IMR-90 (cell line): Measurements from ENCODE around the gene MAGI2. TPM values are rescaled to one million over a fixed set of nuclear protein-coding genes. Genes with fewer than 3 reads are reported as not detected.

Experiments
- ATAC-seq: fragments of 200-7000 bp; cut with Tn5 transposase; 2 replicates; pipeline ENCODE4 v1.9.1; 2020; ENCODE audit warnings: low read depth, mild to moderate bottlenecking, moderate library complexity
- BruUV-seq: library from RNA; stranded (reverse); fragments of 400-500 nt; replicated peaks from 2 replicates; lab custom pipeline; 2021; lab: Mats Ljungman, UMichigan
- CTCF ChIA-PET: fragments of 300-600 bp; formaldehyde crosslinking; extraction: SDS; loops from one replicate; lab custom pipeline; 2021; ENCODE audit warnings: antibody characterized with exemption; lab: Yijun Ruan, JAX
- POLR2A ChIA-PET: fragments of 300-600 bp; sonication (Branson Sonifier 250); formaldehyde crosslinking; loops from one replicate; lab custom pipeline; 2022; ENCODE audit warnings: antibody characterized with exemption; ENCODE audit not compliant: unreplicated experiment; lab: Charles Lee
- DNase-seq: peaks from one replicate; pipeline ENCODE4 v3.0.0; 2013
- H2AFZ ChIP-seq: replicated peaks from 2 replicates; pipeline ENCODE3; 2013; ENCODE audit warnings: low read length, mild to moderate bottlenecking; ENCODE audit not compliant: poor library complexity
- H2AK5ac ChIP-seq: 2 replicates; pipeline ENCODE4 v1.6.1; 2013; ENCODE audit warnings: low read depth, low read length, inconsistent platforms
- H2AK9ac ChIP-seq: replicated peaks from 2 replicates; pipeline ENCODE3; 2013; ENCODE audit warnings: mild to moderate bottlenecking, low read depth, low read length, moderate library complexity; ENCODE audit not compliant: poor library complexity
- H2BK120ac ChIP-seq: 2 replicates; pipeline ENCODE4 v1.6.1; 2013; ENCODE audit warnings: low read depth, low read length, inconsistent platforms
- H2BK15ac ChIP-seq: 3 replicates; pipeline ENCODE4 v1.6.1; 2013; ENCODE audit warnings: low read depth, low read length, inconsistent platforms
- H2BK20ac ChIP-seq: 2 replicates; pipeline ENCODE4 v1.6.1; 2013; ENCODE audit warnings: low read depth, mild to moderate bottlenecking, inconsistent platforms, low read length, moderate library complexity
- H2BK5ac ChIP-seq: 2 replicates; pipeline ENCODE4 v1.6.1; 2013; ENCODE audit warnings: mild to moderate bottlenecking, low read depth, low read length, inconsistent platforms; ENCODE audit not compliant: poor library complexity, severe bottlenecking
- H3K14ac ChIP-seq: replicated peaks from 2 replicates; pipeline ENCODE4 v1.6.1; 2013; ENCODE audit warnings: low read depth, low read length, inconsistent platforms
- H3K18ac ChIP-seq: 2 replicates; pipeline ENCODE4 v1.6.1; 2013; ENCODE audit warnings: low read depth, low read length, control low read depth
- H3K23ac ChIP-seq: 2 replicates; pipeline ENCODE4 v1.6.1; 2013; ENCODE audit warnings: low read depth, low read length, inconsistent platforms
- H3K27ac ChIP-seq: 2 replicates; pipeline ENCODE4 v1.5.1; 2013; ENCODE audit warnings: mild to moderate bottlenecking, control low read depth, low read length; ENCODE audit not compliant: insufficient read depth
- H3K27me3 ChIP-seq: 2 replicates; pipeline ENCODE4 v1.6.1; 2013; ENCODE audit warnings: low read length; ENCODE audit not compliant: control insufficient read depth, insufficient read depth
- H3K36me3 ChIP-seq: 2 replicates; pipeline ENCODE4 v1.6.1; 2013; ENCODE audit warnings: low read length, mixed read lengths; ENCODE audit not compliant: control insufficient read depth, insufficient read depth
- H3K4ac ChIP-seq: 2 replicates; pipeline ENCODE4 v1.6.1; 2013; ENCODE audit warnings: low read depth, low read length, inconsistent platforms
- H3K4me1 ChIP-seq: 2 replicates; pipeline ENCODE4 v1.6.1; 2013; ENCODE audit warnings: low read length, mixed read lengths; ENCODE audit not compliant: control insufficient read depth, insufficient read depth
- H3K4me2 ChIP-seq: 2 replicates; pipeline ENCODE4 v1.6.1; 2013; ENCODE audit warnings: low read depth, mild to moderate bottlenecking, control low read depth, low read length, moderate library complexity
- H3K4me3 ChIP-seq: 2 replicates; pipeline ENCODE4 v1.5.1; 2013; ENCODE audit warnings: low read depth, mild to moderate bottlenecking, control low read depth, low read length, moderate library complexity; ENCODE audit not compliant: insufficient read depth
- H3K56ac ChIP-seq: 2 replicates; pipeline ENCODE4 v1.6.1; 2013; ENCODE audit warnings: low read length, inconsistent platforms; ENCODE audit not compliant: insufficient read depth; ENCODE audit errors: extremely low read depth
- H3K79me1 ChIP-seq, 2 experiments: 2 replicates each; pipeline ENCODE4 v1.6.1; 2013; ENCODE audit warnings: low read length in 2 of 2, inconsistent platforms in 1 of 2, low read depth in 1 of 2
- H3K9ac ChIP-seq: 2 replicates; pipeline ENCODE4 v1.6.1; 2013; ENCODE audit warnings: low read depth, low read length, control low read depth
- H3K9me1 ChIP-seq: 2 replicates; pipeline ENCODE4 v1.6.1; 2013; ENCODE audit warnings: low read length, inconsistent platforms; ENCODE audit not compliant: insufficient read depth
- H3K9me3 ChIP-seq: 2 replicates; pipeline ENCODE4 v1.6.1; 2013; ENCODE audit warnings: low read length; ENCODE audit not compliant: control insufficient read depth, insufficient read depth
- H4K20me1 ChIP-seq: 2 replicates; pipeline ENCODE4 v1.6.1; 2013; ENCODE audit warnings: low read length, inconsistent platforms; ENCODE audit not compliant: insufficient read depth
- H4K5ac ChIP-seq: 2 replicates; pipeline ENCODE4 v1.6.1; 2013; ENCODE audit warnings: mild to moderate bottlenecking, low read depth, low read length, control low read depth
- H4K8ac ChIP-seq, 2 experiments: 2 replicates each; pipeline ENCODE4 v1.6.1; 2013; ENCODE audit warnings: low read depth in 2 of 2, low read length in 2 of 2, control low read depth in 1 of 2, inconsistent platforms in 1 of 2
- H4K91ac ChIP-seq: 2 replicates; pipeline ENCODE4 v1.6.1; 2013; ENCODE audit warnings: low read depth, low read length, inconsistent platforms; ENCODE audit not compliant: insufficient read depth
- BHLHE40 ChIP-seq: fragments of 150-350 bp; IDR thresholded peaks from 2 replicates; pipeline ENCODE4 v1.6.1; 2016; ENCODE audit warnings: mild to moderate bottlenecking, low read depth, low read length
- CEBPB ChIP-seq: IDR thresholded peaks from 2 replicates; pipeline ENCODE4 v1.6.1; 2012; ENCODE audit warnings: low read depth, low read length, improper control_type of control experiment
- CHD1 ChIP-seq: IDR thresholded peaks from 2 replicates; pipeline ENCODE4 v1.6.1; 2012; ENCODE audit warnings: low read depth, low read length, improper control_type of control experiment
- CTCF ChIP-seq: conservative IDR thresholded peaks from 2 replicates; pipeline ENCODE4 v1.5.1; 2012; ENCODE audit warnings: mild to moderate bottlenecking, low read depth, low read length, improper control_type of control experiment
- ELK1 ChIP-seq: fragments of 150-350 bp; IDR thresholded peaks from 2 replicates; pipeline ENCODE4 v1.6.1; 2016; ENCODE audit warnings: low read depth, mild to moderate bottlenecking, low read length, moderate library complexity, borderline replicate concordance
- FOS ChIP-seq: fragments of 150-350 bp; IDR thresholded peaks from 2 replicates; pipeline ENCODE4 v1.6.1; 2016; ENCODE audit warnings: low read depth, low read length
- MAFK ChIP-seq: IDR thresholded peaks from 2 replicates; pipeline ENCODE4 v1.6.1; 2012; ENCODE audit warnings: low read depth, low read length, improper control_type of control experiment
- MAZ ChIP-seq: IDR thresholded peaks from 2 replicates; pipeline ENCODE4 v1.6.1; 2012; ENCODE audit warnings: low read depth, mild to moderate bottlenecking, low read length, improper control_type of control experiment, moderate library complexity, borderline replicate concordance
- MXI1 ChIP-seq: IDR thresholded peaks from 2 replicates; pipeline ENCODE4 v1.6.1; 2012; ENCODE audit warnings: low read depth, mild to moderate bottlenecking, low read length, moderate library complexity, borderline replicate concordance
- NFE2L2 ChIP-seq: fragments of 150-350 bp; IDR thresholded peaks from 2 replicates; pipeline ENCODE4 v1.6.1; 2016; ENCODE audit warnings: low read depth, mild to moderate bottlenecking, low read length
- POLR2A ChIP-seq: IDR thresholded peaks from 2 replicates; pipeline ENCODE4 v1.6.1; 2012; ENCODE audit warnings: mild to moderate bottlenecking, low read depth, low read length
- RAD21 ChIP-seq: IDR thresholded peaks from 2 replicates; pipeline ENCODE4 v1.6.1; 2012; ENCODE audit warnings: low read length, improper control_type of control experiment
- RCOR1 ChIP-seq: IDR thresholded peaks from 2 replicates; pipeline ENCODE4 v1.6.1; 2012; ENCODE audit warnings: mild to moderate bottlenecking, low read length, improper control_type of control experiment; ENCODE audit not compliant: insufficient replicate concordance
- RFX5 ChIP-seq: IDR thresholded peaks from 2 replicates; pipeline ENCODE4 v1.8.0; 2012; ENCODE audit warnings: low read depth, mild to moderate bottlenecking, low read length, moderate library complexity
- SMC3 ChIP-seq: fragments of 150-350 bp; IDR thresholded peaks from 2 replicates; pipeline ENCODE4 v1.6.1; 2016; ENCODE audit warnings: low read depth, mild to moderate bottlenecking, antibody characterized with exemption, low read length, moderate library complexity
- USF2 ChIP-seq: fragments of 150-350 bp; IDR thresholded peaks from 2 replicates; pipeline ENCODE4 v1.6.1; 2017; ENCODE audit warnings: mild to moderate bottlenecking, antibody characterized with exemption, low read length, low read depth
- WGBS, 2 experiments: methylation state at CpG; one replicate each; pipeline versions ENCODE4 v1.1.5 to v1.1.7; 2013; ENCODE audit warnings: missing lambda C conversion rate in 2 of 2; ENCODE audit not compliant: insufficient read length in 1 of 2; ENCODE audit errors: extremely low coverage in 2 of 2; 5-methylcytosine and 5-hydroxymethylcytosine counted together
- dilution Hi-C: fragments of 300-500 bp; cut with HindIII; formaldehyde crosslinking; loops from one replicate; pipeline ENCODE4 v1.14.3; 2018; ENCODE audit warnings: low sequenced_read_pairs; ENCODE audit not compliant: unreplicated experiment
- in situ Hi-C: fragments of 300-500 bp; cut with MboI; formaldehyde crosslinking; loops from 3 replicates; pipeline ENCODE4 v1.14.3; 2019; ENCODE audit warnings: low sequenced_read_pairs, inconsistent platforms, mixed read lengths
- intact Hi-C: fragments of 100-400 bp; cut with micrococcal nuclease; formaldehyde crosslinking; loops from 2 replicates; pipeline ENCODE4 v1.10.0; 2022
- polyA plus RNA-seq, 3 experiments: library from polyadenylated mRNA; depleted of rRNA; stranded (reverse); fragments of >200 nt; gene quantifications; 2 replicates each; pipeline ENCODE4 v1.2.3, GENCODE V29; 2012; ENCODE audit warnings: low replicate concordance in 1 of 3
- total RNA-seq: library from RNA; depleted of rRNA; stranded (reverse); fragments of >200 nt; gene quantifications from 2 replicates; pipeline ENCODE4 v1.2.3, GENCODE V29; 2012

MAGI2 gene
- total and polyA plus RNA-seq, 2 of the 4 experiments (the other 2 are of a cell fraction) = 2.5 to 17.9 TPM

- in situ Hi-C loops = no loop called here
- H3K18ac ChIP-seq = no peak overlapping the region; the same call in 1 of the 2 replicates
- H3K23ac ChIP-seq = no peak overlapping the region
- no peaks in the 10 kb centered on the region for H3K36me3 ChIP-seq
- H3K14ac ChIP-seq = peak overlapping the region; percentile 78; the same call in 1 of the 2 replicates
- no peak overlapping the region for H3K4ac ChIP-seq
- peaks cover 7% of the 10 kb centered on the region; the same call in 1 of the 2 replicates for H3K4me1 ChIP-seq
- TF ChIP-seq FOS (no peak), SMC3 (no peak), MXI1 (no peak), MAZ (no peak), CTCF (no peak), POLR2A (no peak), USF2 (no peak), MAFK (no peak), RFX5 (no peak), CHD1 (no peak), NFE2L2 (no peak), CEBPB (no peak), ELK1 (no peak), BHLHE40 (no peak), RCOR1 (no peak), RAD21 (no peak)
- ATAC-seq (no peak), DNase-seq (no peak)
- CTCF ChIA-PET = no interaction called here
- H3K27ac ChIP-seq = no peak overlapping the region
- H3K9ac ChIP-seq = no peak overlapping the region
- POLR2A ChIA-PET = no interaction called here
- H2AK9ac ChIP-seq = no peak overlapping the region
- no peaks in the 10 kb centered on the region for H3K9me3 ChIP-seq
- no peaks in the 10 kb centered on the region; the same call in 1 of the 2 replicates for H4K20me1 ChIP-seq
- H4K5ac ChIP-seq = no peak overlapping the region
- no peak overlapping the region for H2AFZ ChIP-seq
- no peaks in the 10 kb centered on the region for H3K27me3 ChIP-seq
- no peak overlapping the region for H2BK120ac ChIP-seq
- H2BK5ac ChIP-seq = no peak overlapping the region
- H4K91ac ChIP-seq = no peak overlapping the region
- H3K79me1 ChIP-seq = no peaks in the 10 kb centered on the region
- no TSS peak for BruUV-seq
- peaks cover 2% of the 10 kb centered on the region; the same call in 1 of the 2 replicates for H3K9me1 ChIP-seq
- H3K4me2 ChIP-seq = no peak overlapping the region
- no peak overlapping the region for H2BK20ac ChIP-seq
- H2AK5ac ChIP-seq = no peak overlapping the region
- no CpG with 5 or more reads among the region's 2 CpGs for WGBS, 2 experiments
- intact Hi-C loops = loop anchor here (1.0 kb wide), 1 partner anchor 225 kb away; no protein-coding TSS in a partner anchor
- no peak overlapping the region for H3K4me3 ChIP-seq
- peak overlapping the region; percentile 74; the same call in 1 of the 3 replicates for H2BK15ac ChIP-seq
- no peak overlapping the region for H3K56ac ChIP-seq
- H4K8ac ChIP-seq = no peak overlapping the region
- dilution Hi-C loops = no loop called here
These were observed 976.5 kb downstream of the MAGI2 start for GRCh38 chr7:78476851-78477405.
